Stimulated activated naive CD4-positive, alpha-beta T cell treated with Interleukin-2 at 50 U/mL for 16 hours (primary cell): Measurements from ENCODE around the gene AKAP13.
A peak's percentile ranks its signal among the peaks of the same experiment; 100 is the strongest.

ENCODE experiments used
- DNase-seq: peaks from one replicate; lab custom pipeline; 2025; lab: John Stamatoyannopoulos, UW

AKAP13 gene

GRCh38 chr15:85598718-85599398 is 218.5 kb downstream of the AKAP13 start:
- no peak for DNase-seq

GRCh38 chr15:85600001-85600400 is 219.6 kb downstream of the AKAP13 start:
- DNase-seq = no peak

GRCh38 chr15:85603160-85603559 is 222.8 kb downstream of the AKAP13 start:
- no peak for DNase-seq

- DNase-seq = no peak
Measured at GRCh38 chr15:85603703-85604102, 223.3 kb downstream of the AKAP13 start.

- DNase-seq = no peak
Measured at GRCh38 chr15:85604194-85604593, 223.8 kb downstream of the AKAP13 start.

- no peak for DNase-seq
Measured at GRCh38 chr15:85606738-85607137, 226.3 kb downstream of the AKAP13 start.

- no peak for DNase-seq
Measured at GRCh38 chr15:85607141-85607806, 226.9 kb downstream of the AKAP13 start.

- no peak for DNase-seq
Measured at GRCh38 chr15:85607842-85608241, 227.4 kb downstream of the AKAP13 start.

GRCh38 chr15:85609492-85609891 is 229.1 kb downstream of the AKAP13 start:
- DNase-seq = no peak

GRCh38 chr15:85611361-85611760 is 231.0 kb downstream of the AKAP13 start:
- DNase-seq = no peak

- no peak for DNase-seq
Measured at GRCh38 chr15:85614059-85614458, 233.7 kb downstream of the AKAP13 start.

GRCh38 chr15:85615930-85616329 is 235.5 kb downstream of the AKAP13 start:
- no peak for DNase-seq

GRCh38 chr15:85616549-85617110 is 236.2 kb downstream of the AKAP13 start:
- DNase-seq = no peak

GRCh38 chr15:85618228-85618505 is 237.8 kb downstream of the AKAP13 start:
- DNase-seq = no peak

- DNase-seq = peak; percentile 59
Measured at GRCh38 chr15:85618956-85619491, 238.6 kb downstream of the AKAP13 start.

GRCh38 chr15:85619992-85620689 is 239.7 kb downstream of the AKAP13 start:
- peak; percentile 49 for DNase-seq

GRCh38 chr15:85620690-85621049 is 240.3 kb downstream of the AKAP13 start:
- DNase-seq = no peak

GRCh38 chr15:85621094-85621493 is 240.7 kb downstream of the AKAP13 start:
- peak; percentile 0 for DNase-seq

GRCh38 chr15:85622221-85622831 is 241.9 kb downstream of the AKAP13 start:
- DNase-seq = no peak

GRCh38 chr15:85623315-85624049 is 243.1 kb downstream of the AKAP13 start:
- DNase-seq = no peak

- DNase-seq = no peak
Measured at GRCh38 chr15:85624291-85624801, 243.9 kb downstream of the AKAP13 start.
